HL-60 (cell line): ENCODE measurements around the gene BRD4.

Experiments used
- DNase-seq, 2 experiments: peaks; one replicate each; pipeline ENCODE4 v3.0.0-alpha.2; 2010 to 2020; ENCODE audit warnings: low read depth in 1 of 2, low spot score in 1 of 2
- H3K27ac ChIP-seq: fragments of 250-450 bp; sonication (Bioruptor Pico); replicated peaks from 2 replicates; pipeline ENCODE4 v1.5.1; 2020; ENCODE audit warnings: mild to moderate bottlenecking, moderate library complexity
- H3K27me3 ChIP-seq: fragments of 250-450 bp; sonication (Bioruptor Pico); 2 replicates; pipeline ENCODE4 v1.5.1; 2021; ENCODE audit warnings: mild to moderate bottlenecking, moderate library complexity; ENCODE audit not compliant: insufficient read depth, poor library complexity, severe bottlenecking
- H3K4me3 ChIP-seq: replicated peaks from 2 replicates; pipeline ENCODE4 v1.5.1; 2011; ENCODE audit warnings: mild to moderate bottlenecking, control low read depth, low read length; ENCODE audit not compliant: insufficient read depth
- CTCF ChIP-seq: IDR thresholded peaks from one replicate; pipeline ENCODE4 v1.5.1; 2011; ENCODE audit warnings: low read length, control low read depth, inconsistent platforms; ENCODE audit not compliant: insufficient read depth
- GABPA ChIP-seq: IDR thresholded peaks from 2 replicates; pipeline ENCODE4 v1.6.1; 2012; ENCODE audit warnings: low read depth
- POLR2AphosphoS5 ChIP-seq: IDR thresholded peaks from 2 replicates; pipeline ENCODE4 v1.6.1; 2012; ENCODE audit warnings: low read depth
- SPI1 ChIP-seq: IDR thresholded peaks from 2 replicates; pipeline ENCODE4 v1.6.1; 2012; ENCODE audit warnings: low read depth, mild to moderate bottlenecking, borderline replicate concordance
- TF ChIP-seq, protein P1 (sequence below): IDR thresholded peaks from 2 replicates; pipeline ENCODE4 v1.6.1; 2012; ENCODE audit warnings: low read depth; ENCODE audit not compliant: insufficient replicate concordance

Gene BRD4

DNA sequence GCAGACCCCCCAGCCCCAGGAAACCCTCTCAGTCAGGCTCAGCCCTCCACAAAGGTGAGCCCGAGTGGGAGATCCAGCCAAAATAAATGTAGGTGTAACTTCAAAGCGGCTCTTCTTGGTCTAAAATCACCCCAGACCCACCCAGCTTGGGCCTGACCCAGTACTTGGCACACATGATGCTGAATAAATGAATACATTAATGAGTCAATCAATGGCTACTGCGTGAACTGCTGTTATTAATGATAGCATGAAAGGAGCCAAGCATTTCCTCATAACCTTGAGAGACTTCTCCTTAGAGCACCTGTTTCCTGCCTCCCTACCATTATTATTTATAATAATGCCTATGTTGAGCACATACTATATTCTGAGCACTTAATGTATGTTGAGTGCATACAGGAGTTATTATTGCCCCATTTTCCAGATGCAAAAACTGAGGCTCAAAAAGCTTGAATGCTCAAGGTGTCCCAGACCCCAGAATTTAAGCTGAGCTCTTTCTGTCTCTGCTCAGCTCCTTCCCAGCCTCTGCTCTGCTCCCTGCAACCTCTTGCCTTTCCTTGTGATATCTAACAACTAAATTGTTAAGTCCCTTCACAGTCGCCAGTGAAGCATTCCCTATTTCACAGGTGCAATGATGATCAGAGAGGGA, 135.9 kb downstream of the BRD4 start:
- no peak for DNase-seq
- Histone ChIP-seq H3K27ac (no peak overlapping the region), H3K4me3 (no peak overlapping the region), H3K27me3 (peaks cover 28% of the 10 kb centered on the region)
- TF ChIP-seq GABPA (no peak), SPI1 (peak; percentile 11; the same call in 1 of the 2 replicates), POLR2AphosphoS5 (no peak), CTCF (no peak)
- TF ChIP-seq, protein P1, sequence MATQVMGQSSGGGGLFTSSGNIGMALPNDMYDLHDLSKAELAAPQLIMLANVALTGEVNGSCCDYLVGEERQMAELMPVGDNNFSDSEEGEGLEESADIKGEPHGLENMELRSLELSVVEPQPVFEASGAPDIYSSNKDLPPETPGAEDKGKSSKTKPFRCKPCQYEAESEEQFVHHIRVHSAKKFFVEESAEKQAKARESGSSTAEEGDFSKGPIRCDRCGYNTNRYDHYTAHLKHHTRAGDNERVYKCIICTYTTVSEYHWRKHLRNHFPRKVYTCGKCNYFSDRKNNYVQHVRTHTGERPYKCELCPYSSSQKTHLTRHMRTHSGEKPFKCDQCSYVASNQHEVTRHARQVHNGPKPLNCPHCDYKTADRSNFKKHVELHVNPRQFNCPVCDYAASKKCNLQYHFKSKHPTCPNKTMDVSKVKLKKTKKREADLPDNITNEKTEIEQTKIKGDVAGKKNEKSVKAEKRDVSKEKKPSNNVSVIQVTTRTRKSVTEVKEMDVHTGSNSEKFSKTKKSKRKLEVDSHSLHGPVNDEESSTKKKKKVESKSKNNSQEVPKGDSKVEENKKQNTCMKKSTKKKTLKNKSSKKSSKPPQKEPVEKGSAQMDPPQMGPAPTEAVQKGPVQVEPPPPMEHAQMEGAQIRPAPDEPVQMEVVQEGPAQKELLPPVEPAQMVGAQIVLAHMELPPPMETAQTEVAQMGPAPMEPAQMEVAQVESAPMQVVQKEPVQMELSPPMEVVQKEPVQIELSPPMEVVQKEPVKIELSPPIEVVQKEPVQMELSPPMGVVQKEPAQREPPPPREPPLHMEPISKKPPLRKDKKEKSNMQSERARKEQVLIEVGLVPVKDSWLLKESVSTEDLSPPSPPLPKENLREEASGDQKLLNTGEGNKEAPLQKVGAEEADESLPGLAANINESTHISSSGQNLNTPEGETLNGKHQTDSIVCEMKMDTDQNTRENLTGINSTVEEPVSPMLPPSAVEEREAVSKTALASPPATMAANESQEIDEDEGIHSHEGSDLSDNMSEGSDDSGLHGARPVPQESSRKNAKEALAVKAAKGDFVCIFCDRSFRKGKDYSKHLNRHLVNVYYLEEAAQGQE = no peak

DNA sequence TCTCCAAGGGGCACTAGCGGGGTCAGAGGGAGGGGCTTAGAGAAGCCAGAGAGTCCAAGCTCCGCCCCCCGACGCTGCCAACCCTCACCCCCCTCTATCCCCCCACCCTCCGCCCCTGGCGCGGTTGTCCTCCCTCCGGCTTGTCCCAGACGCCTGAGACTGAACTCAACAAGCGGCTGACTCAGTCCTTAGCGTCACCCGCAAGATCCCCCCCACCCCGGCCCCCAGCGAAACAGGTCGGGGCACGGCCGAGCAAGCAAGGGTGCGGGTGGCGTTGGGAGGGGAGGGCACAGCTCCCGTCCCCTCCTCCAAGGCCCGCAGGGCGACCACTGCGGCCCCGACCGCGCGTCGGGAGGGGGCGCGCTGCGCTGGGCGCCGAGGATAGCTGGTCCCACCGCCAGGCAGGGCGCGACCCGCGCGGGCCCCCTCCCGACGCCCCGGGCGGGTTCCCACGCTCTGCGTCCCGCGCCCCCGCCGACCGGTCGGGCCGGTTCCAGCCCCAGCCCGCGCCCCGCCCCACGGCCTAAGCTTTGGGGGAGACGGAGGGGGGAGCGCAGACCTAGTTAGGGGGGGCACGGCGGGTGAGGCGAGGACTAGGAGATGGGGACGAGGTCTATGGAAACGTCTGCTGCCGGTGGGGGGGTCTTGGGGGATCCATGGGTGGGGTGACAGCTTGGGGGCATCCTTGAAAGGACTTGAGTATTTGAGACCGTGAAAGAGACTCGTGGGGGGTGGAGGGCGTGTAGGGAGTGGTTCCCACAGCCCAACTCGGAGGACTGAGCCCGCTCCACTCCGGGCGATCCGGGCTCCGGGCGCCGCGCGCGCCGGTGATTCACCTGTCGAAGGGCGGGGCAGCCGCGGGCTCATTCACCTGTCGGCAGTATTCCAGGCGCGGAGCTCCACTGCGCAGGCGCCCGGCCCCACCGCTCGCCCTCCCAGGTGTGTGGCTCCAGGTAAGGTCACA, 136.7 kb downstream of the BRD4 start:
- Histone ChIP-seq H3K27ac (no peak overlapping the region), H3K4me3 (0 out of 2 replicates have a peak overlapping the region, but pooled peaks have one; percentile 16), H3K27me3 (peaks cover 24% of the 10 kb centered on the region)
- no peak for DNase-seq
- no peak for TF ChIP-seq POLR2AphosphoS5
- TF ChIP-seq, protein P1 = no peak
- TF ChIP-seq CTCF = no peak
- TF ChIP-seq GABPA = no peak
- no peak for TF ChIP-seq SPI1

GRCh38 chr19:15194938-15195337, 137.4 kb downstream of the BRD4 start:
- H3K4me3 ChIP-seq = no peak overlapping the region
- DNase-seq = no peak
- TF ChIP-seq POLR2AphosphoS5 (no peak), GABPA (no peak), CTCF (no peak), SPI1 (no peak)
- TF ChIP-seq, protein P1 = no peak
- peaks cover 19% of the 10 kb centered on the region for H3K27me3 ChIP-seq
- H3K27ac ChIP-seq = no peak overlapping the region
